K562 (cell line): ENCODE results near the gene TRERF1.

Experiments used
- ATF1 ChIP-seq, 2 experiments: fragments of 450-650 bp in 1 of 2; IDR thresholded peaks; 2 replicates each; pipeline ENCODE4 v1.6.1; 2016; ENCODE audit warnings: missing compliant biosample characterization in 1 of 2, missing genetic modification characterization in 1 of 2
- CTCF ChIP-seq, 3 experiments: IDR thresholded peaks in 2 of 3; conservative IDR thresholded peaks in 1 of 3; 2 replicates each; pipeline ENCODE4 v1.5.1; 2011 to 2012; ENCODE audit warnings: low read length in 3 of 3, mild to moderate bottlenecking in 3 of 3, control low read depth in 2 of 3, improper control_type of control experiment in 1 of 3, inconsistent platforms in 1 of 3, low read depth in 1 of 3, mixed read lengths in 1 of 3, moderate library complexity in 1 of 3; ENCODE audit not compliant: insufficient read depth in 2 of 3
- PRMT5 ChIP-seq: sonication (generic); formaldehyde crosslinking; IDR thresholded peaks from 2 replicates; pipeline ENCODE4 v1.5.0; 2020; ENCODE audit warnings: missing genetic modification reagents
- RBBP5 ChIP-seq: fragments of 200-600 bp; sonication (generic); IDR thresholded peaks from 2 replicates; pipeline ENCODE4 v1.6.1; 2012; ENCODE audit warnings: borderline replicate concordance, mild to moderate bottlenecking, low read length, control low read depth, inconsistent platforms; ENCODE audit not compliant: insufficient read depth, poor library complexity, severe bottlenecking
- RNF219 ChIP-seq: fragments of 250-450 bp; sonication (Bioruptor Pico); IDR thresholded peaks from 2 replicates; pipeline ENCODE4 v1.5.0; 2022; ENCODE audit warnings: mild to moderate bottlenecking
- TAF1 ChIP-seq: IDR thresholded peaks from 2 replicates; pipeline ENCODE4 v1.6.1; 2011; ENCODE audit warnings: mild to moderate bottlenecking, low read length, moderate library complexity; ENCODE audit not compliant: insufficient read depth, control insufficient read depth, severe bottlenecking; ENCODE audit errors: extremely low read depth
- USF1 ChIP-seq: sonication (generic); formaldehyde crosslinking; IDR thresholded peaks from 2 replicates; pipeline ENCODE4 v1.9.0; 2022; ENCODE audit warnings: mild to moderate bottlenecking, missing genetic modification reagents
- ZBTB7A ChIP-seq: IDR thresholded peaks from 2 replicates; pipeline ENCODE4 v1.6.1; 2011; ENCODE audit warnings: low read depth, mild to moderate bottlenecking, low read length, moderate library complexity, borderline replicate concordance; ENCODE audit not compliant: control insufficient read depth
- ZHX1 ChIP-seq: fragments of 150-350 bp; conservative IDR thresholded peaks from 2 replicates; pipeline ENCODE4 v1.6.1; 2014; ENCODE audit warnings: low read length
- ZNF133 ChIP-seq: fragments of 250-450 bp; sonication (Bioruptor Pico); IDR thresholded peaks from 2 replicates; pipeline ENCODE4 v1.4.0; 2020; ENCODE audit warnings: mild to moderate bottlenecking

- TF ChIP-seq RNF219 (CRISPR knock-in tag) (no peak), ZHX1 (no peak), ZNF133 (CRISPR knock-in tag) (no peak), ATF1 (CRISPR knock-in tag; IDR thresholded peaks at IDR 0.05) (no peak), ATF1 (tag; IDR thresholded peaks at IDR 0.05) (no peak), PRMT5 (no peak), ZBTB7A (no peak), RBBP5 (no peak), CTCF (IDR thresholded peaks at IDR 0.05 in 2 of 3, conservative IDR thresholded peaks at IDR 0.05 in 1 of 3; ENCODE audit: insufficient read depth in 2 of 3, low read depth in 1 of 3, low read length in 3 of 3) (no peak), TAF1 (no peak), USF1 (CRISPR knock-in tag) (no peak)
Observed at GRCh38 chr6:42225029-42225339, 226.7 kb downstream of the TRERF1 start.
